Peyer's patch (tissue), 4 donors: Measurements from ENCODE around the gene MRAS. TPM values are rescaled to one million over a fixed set of nuclear protein-coding genes. Genes with fewer than 3 reads are reported as not detected.

ENCODE experiments used
- DNase-seq, 3 donors: peaks; one replicate each; pipeline ENCODE4 v3.0.0-alpha.2; 2017 to 2019
- H3K27ac ChIP-seq, 4 donors: fragments of 200-600 bp; sonication (generic); one replicate each; pipeline ENCODE4 v1.5.1; 2016 to 2019
- H3K27me3 ChIP-seq, 2 donors: fragments of 200-600 bp; sonication (generic); one replicate each; pipeline ENCODE4 v1.5.1; 2019
- H3K36me3 ChIP-seq, 3 donors: fragments of 200-600 bp; sonication (generic); one replicate each; pipeline ENCODE4 v1.5.1; 2016 to 2019
- H3K4me1 ChIP-seq, 4 donors: fragments of 200-600 bp; sonication (generic); one replicate each; pipeline ENCODE4 v1.5.1; 2016 to 2019
- H3K4me3 ChIP-seq, 4 donors: fragments of 200-600 bp; sonication (generic); 1 replicate in 3 of 4; 2 replicates in 1 of 4; pipeline ENCODE4 v1.5.1; 2016 to 2019; ENCODE audit warnings: mild to moderate bottlenecking in 1 of 4
- H3K9me3 ChIP-seq, 4 donors: fragments of 200-600 bp; sonication (generic); one replicate each; pipeline ENCODE4 v1.5.1; 2016 to 2019; ENCODE audit warnings: mild to moderate bottlenecking in 1 of 4
- CTCF ChIP-seq, 6 experiments: fragments of 450-650 bp in 4 of 6; fragments of 200-600 bp in 2 of 6; sonication (generic) in 1 of 6; IDR thresholded peaks; one replicate each; pipeline ENCODE4 v1.5.1; 2017 to 2019; ENCODE audit warnings: antibody characterized with exemption in 6 of 6, mild to moderate bottlenecking in 3 of 6, moderate library complexity in 1 of 6
- POLR2A ChIP-seq, 2 donors: fragments of 450-650 bp; IDR thresholded peaks; one replicate each; pipeline ENCODE4 v1.5.1; 2017; ENCODE audit warnings: antibody characterized with exemption in 2 of 2, mild to moderate bottlenecking in 2 of 2, moderate library complexity in 2 of 2
- total RNA-seq, 4 donors: library from RNA; depleted of rRNA; stranded (reverse); fragments of >200 nt; gene quantifications; one replicate each; pipeline ENCODE4 v1.1.0, GENCODE V29; 2016

The MRAS gene
- total RNA-seq, 4 donors from 2014 or later = 1.2 to 7.4 (median 3.0) TPM

GRCh38 chr3:138435840-138436239 is 87.5 kb downstream of the MRAS start:
- Histone ChIP-seq H3K4me1 (peaks cover 0 to 19% (median 5%) of the 10 kb centered on the region in 4 donors), H3K4me3 (no peak overlapping the region), H3K9me3 (no peaks in the 10 kb centered on the region), H3K27ac (no peak overlapping the region), H3K27me3 (peaks cover 0 to 5% of the 10 kb centered on the region in 2 donors), H3K36me3 (no peaks in the 10 kb centered on the region)
- no peak for DNase-seq
- TF ChIP-seq CTCF (IDR thresholded peaks at IDR 0.05) (no peak), POLR2A (IDR thresholded peaks at IDR 0.05) (no peak)

- Histone ChIP-seq H3K36me3 (no peaks in the 10 kb centered on the region), H3K27ac (no peak overlapping the region), H3K27me3 (peaks cover 0 to 5% of the 10 kb centered on the region in 2 donors), H3K4me3 (no peak overlapping the region), H3K4me1 (peaks cover 0 to 19% (median 5%) of the 10 kb centered on the region in 4 donors), H3K9me3 (no peaks in the 10 kb centered on the region)
- TF ChIP-seq POLR2A (IDR thresholded peaks at IDR 0.05) (no peak), CTCF (IDR thresholded peaks at IDR 0.05) (no peak)
- peak in 1 of 3 donors; percentile 42 for DNase-seq
Observed at GRCh38 chr3:138437281-138437680, 88.9 kb downstream of the MRAS start.

- Histone ChIP-seq H3K27me3 (peaks cover 0 to 5% of the 10 kb centered on the region in 2 donors), H3K4me3 (no peak overlapping the region), H3K27ac (no peak overlapping the region), H3K36me3 (no peaks in the 10 kb centered on the region), H3K9me3 (no peaks in the 10 kb centered on the region), H3K4me1 (peaks cover 0 to 19% (median 5%) of the 10 kb centered on the region in 4 donors)
- TF ChIP-seq CTCF (IDR thresholded peaks at IDR 0.05) (no peak), POLR2A (IDR thresholded peaks at IDR 0.05) (no peak)
- peak in 1 of 3 donors; percentile 18 for DNase-seq
Observed at GRCh38 chr3:138438896-138439295, 90.5 kb downstream of the MRAS start.

GRCh38 chr3:138439646-138440045 is 91.3 kb downstream of the MRAS start:
- TF ChIP-seq CTCF (IDR thresholded peaks at IDR 0.05) (no peak), POLR2A (IDR thresholded peaks at IDR 0.05) (no peak)
- no peak overlapping the region for H3K27ac ChIP-seq
- DNase-seq = peak in 1 of 3 donors; percentile 11
- H3K27me3 ChIP-seq = peaks cover 0 to 5% of the 10 kb centered on the region in 2 donors
- H3K4me1 ChIP-seq = peaks cover 0 to 12% (median 2%) of the 10 kb centered on the region in 4 donors
- H3K9me3 ChIP-seq = no peaks in the 10 kb centered on the region
- H3K36me3 ChIP-seq = no peaks in the 10 kb centered on the region
- no peak overlapping the region for H3K4me3 ChIP-seq

GRCh38 chr3:138440121-138440521 is 91.7 kb downstream of the MRAS start:
- no peaks in the 10 kb centered on the region for H3K36me3 ChIP-seq
- peaks cover 0 to 7% (median under 1%) of the 10 kb centered on the region in 4 donors for H3K4me1 ChIP-seq
- H3K27ac ChIP-seq = no peak overlapping the region
- H3K27me3 ChIP-seq = peaks cover 0 to 1% of the 10 kb centered on the region in 2 donors
- DNase-seq = no peak
- TF ChIP-seq POLR2A (IDR thresholded peaks at IDR 0.05) = no peak
- TF ChIP-seq CTCF (IDR thresholded peaks at IDR 0.05) = no peak
- H3K9me3 ChIP-seq = no peaks in the 10 kb centered on the region
- H3K4me3 ChIP-seq = no peak overlapping the region

- TF ChIP-seq CTCF (IDR thresholded peaks at IDR 0.05) = no peak
- TF ChIP-seq POLR2A (IDR thresholded peaks at IDR 0.05) = no peak
- Histone ChIP-seq H3K36me3 (no peaks in the 10 kb centered on the region), H3K27me3 (no peaks in the 10 kb centered on the region), H3K27ac (no peak overlapping the region), H3K4me3 (no peak overlapping the region), H3K4me1 (peaks cover 0 to 3% (median 0%) of the 10 kb centered on the region in 4 donors), H3K9me3 (no peaks in the 10 kb centered on the region)
- DNase-seq = no peak
Observed at GRCh38 chr3:138440596-138440995, 92.2 kb downstream of the MRAS start.
